ENCODE data around the gene THBS3.

DNA sequence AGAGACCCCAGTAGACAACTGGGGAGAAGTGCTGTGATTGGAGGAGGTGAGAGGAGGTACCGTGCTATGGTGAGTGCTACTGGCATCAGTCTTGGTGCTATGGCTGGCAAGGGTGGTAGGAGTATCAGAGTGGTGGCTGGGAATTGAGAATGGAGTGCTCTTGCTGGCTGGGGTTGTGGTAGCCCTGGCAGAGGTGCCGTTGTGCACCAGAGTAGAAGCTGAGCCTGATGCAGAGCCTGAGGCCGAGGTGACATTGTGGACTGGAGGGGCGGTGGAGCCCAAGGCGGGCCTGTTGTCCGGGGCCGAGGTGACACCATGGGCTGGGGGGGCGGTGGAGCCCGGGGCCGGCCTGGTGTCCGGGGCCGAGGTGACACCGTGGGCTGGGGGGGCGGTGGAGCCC lies 19.4 kb downstream of the THBS3 start:
- no peak for TF ChIP-seq MATR3 (CRISPR knock-in tag; IDR thresholded peaks at IDR 0.05)
- TF ChIP-seq ZNF124 (CRISPR knock-in tag; IDR thresholded peaks at IDR 0.05), result no peak
- no peak for TF ChIP-seq ZNF496 (CRISPR knock-in tag; IDR thresholded peaks at IDR 0.05; ENCODE audit: insufficient replicate concordance)
- no peak for TF ChIP-seq ZNF20 (CRISPR knock-in tag; IDR thresholded peaks at IDR 0.05)
- TF ChIP-seq ZNF430 (CRISPR knock-in tag; IDR thresholded peaks at IDR 0.05), result no peak
- no peak for TF ChIP-seq TBL1XR1 (IDR thresholded peaks at IDR 0.05; ENCODE audit: borderline replicate concordance, low read length, partially characterized antibody)
- TF ChIP-seq PHF20 (CRISPR knock-in tag; IDR thresholded peaks at IDR 0.05), result no peak
- no peak for TF ChIP-seq HNF4G (IDR thresholded peaks at IDR 0.05; ENCODE audit: borderline replicate concordance, low read depth, low read length)
- no peak for TF ChIP-seq HNF4G (CRISPR knock-in tag; IDR thresholded peaks at IDR 0.05; ENCODE audit: borderline replicate concordance, low read depth)
- no peak for TF ChIP-seq SP1 (IDR thresholded peaks at IDR 0.05)
- TF ChIP-seq SP1 (CRISPR knock-in tag; IDR thresholded peaks at IDR 0.05), result no peak
- TF ChIP-seq, protein P1, sequence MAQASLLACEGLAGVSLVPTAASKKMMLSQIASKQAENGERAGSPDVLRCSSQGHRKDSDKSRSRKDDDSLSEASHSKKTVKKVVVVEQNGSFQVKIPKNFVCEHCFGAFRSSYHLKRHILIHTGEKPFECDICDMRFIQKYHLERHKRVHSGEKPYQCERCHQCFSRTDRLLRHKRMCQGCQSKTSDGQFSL (CRISPR knock-in tag; IDR thresholded peaks at IDR 0.05), result no peak
- TF ChIP-seq ZNF530 (CRISPR knock-in tag; IDR thresholded peaks at IDR 0.05; ENCODE audit: low read depth), result no peak
- no peak for TF ChIP-seq ARNTL (CRISPR knock-in tag; IDR thresholded peaks at IDR 0.05)
- no peak for TF ChIP-seq MEIS1 (CRISPR knock-in tag; IDR thresholded peaks at IDR 0.05; ENCODE audit: borderline replicate concordance)
